Testis (tissue), 2 donors: ENCODE results near the gene TTLL7.

Source experiments
- POLR2A ChIP-seq: fragments of 450-650 bp; IDR thresholded peaks from one replicate; pipeline ENCODE4 v1.6.1; 2017; ENCODE audit warnings: antibody characterized with exemption, mild to moderate bottlenecking, moderate library complexity
- TF ChIP-seq, protein P1 (sequence below), 3 experiments: fragments of 450-650 bp in 2 of 3; fragments of 200-600 bp in 1 of 3; sonication (generic) in 1 of 3; IDR thresholded peaks; one replicate each; pipeline ENCODE4 v1.5.1; 2016 to 2019; ENCODE audit warnings: antibody characterized with exemption in 3 of 3, mild to moderate bottlenecking in 2 of 3, moderate library complexity in 1 of 3

DNA sequence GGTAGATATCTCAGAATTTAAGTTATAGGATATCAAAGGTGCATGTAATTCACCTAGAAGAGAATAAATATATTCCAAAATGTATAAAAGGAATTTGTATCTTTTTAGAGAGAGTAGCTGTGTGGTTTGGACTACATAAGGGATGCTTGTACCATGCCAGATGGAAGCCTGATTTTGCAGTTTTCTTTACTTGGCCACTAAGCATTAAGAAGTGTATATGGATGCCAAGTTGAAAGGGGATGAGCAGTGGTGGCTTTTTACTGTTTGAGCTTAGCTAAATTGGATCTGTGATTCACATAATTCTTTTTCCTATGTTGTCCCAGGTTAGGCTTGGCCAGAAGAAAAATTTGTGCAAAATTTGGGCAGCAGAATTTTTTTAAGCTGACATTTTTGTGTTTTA, 43.5 kb upstream of the TTLL7 start:
- TF ChIP-seq, protein P1, sequence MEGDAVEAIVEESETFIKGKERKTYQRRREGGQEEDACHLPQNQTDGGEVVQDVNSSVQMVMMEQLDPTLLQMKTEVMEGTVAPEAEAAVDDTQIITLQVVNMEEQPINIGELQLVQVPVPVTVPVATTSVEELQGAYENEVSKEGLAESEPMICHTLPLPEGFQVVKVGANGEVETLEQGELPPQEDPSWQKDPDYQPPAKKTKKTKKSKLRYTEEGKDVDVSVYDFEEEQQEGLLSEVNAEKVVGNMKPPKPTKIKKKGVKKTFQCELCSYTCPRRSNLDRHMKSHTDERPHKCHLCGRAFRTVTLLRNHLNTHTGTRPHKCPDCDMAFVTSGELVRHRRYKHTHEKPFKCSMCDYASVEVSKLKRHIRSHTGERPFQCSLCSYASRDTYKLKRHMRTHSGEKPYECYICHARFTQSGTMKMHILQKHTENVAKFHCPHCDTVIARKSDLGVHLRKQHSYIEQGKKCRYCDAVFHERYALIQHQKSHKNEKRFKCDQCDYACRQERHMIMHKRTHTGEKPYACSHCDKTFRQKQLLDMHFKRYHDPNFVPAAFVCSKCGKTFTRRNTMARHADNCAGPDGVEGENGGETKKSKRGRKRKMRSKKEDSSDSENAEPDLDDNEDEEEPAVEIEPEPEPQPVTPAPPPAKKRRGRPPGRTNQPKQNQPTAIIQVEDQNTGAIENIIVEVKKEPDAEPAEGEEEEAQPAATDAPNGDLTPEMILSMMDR (IDR thresholded peaks at IDR 0.05): no peak
- TF ChIP-seq POLR2A: no peak
